ENCODE measurements around the gene SGPP2. TPM values are rescaled to one million over a fixed set of nuclear protein-coding genes. Genes with fewer than 3 reads are reported as not detected.

Gene SGPP2
- total and polyA plus RNA-seq, 2 of the 4 experiments (the other 2 are of a cell fraction), result not detected

GRCh38 chr2:222421626-222422025 is 2.7 kb upstream of the SGPP2 start:
- H4K20me1 ChIP-seq (ENCODE audit: insufficient read depth, low read length), result no peaks in the 10 kb centered on the region
- no peaks in the 10 kb centered on the region for H3K79me1 ChIP-seq (ENCODE audit: low read depth in 1 of 2, low read length in 2 of 2)
- WGBS, 2 experiments (ENCODE audit: extremely low coverage in 2 of 2, insufficient read length in 1 of 2), result no CpG with 5 or more reads among the region's 1 CpG
- H2AK5ac ChIP-seq (ENCODE audit: low read depth, low read length), result no peak overlapping the region
- H3K4me2 ChIP-seq (ENCODE audit: low read depth, low read length), result no peak overlapping the region
- DNase-seq (no peak), ATAC-seq (ENCODE audit: low read depth) (no peak)
- H3K27ac ChIP-seq (ENCODE audit: insufficient read depth, low read length), result no peak overlapping the region
- ChIA-PET POLR2A (ENCODE audit: unreplicated experiment) (no interaction called here), CTCF (no interaction called here)
- no peak overlapping the region for H3K4ac ChIP-seq (ENCODE audit: low read depth, low read length)
- no peak overlapping the region for H4K5ac ChIP-seq (ENCODE audit: low read depth, low read length)
- peaks cover 27% of the 10 kb centered on the region for H3K27me3 ChIP-seq (ENCODE audit: control insufficient read depth, insufficient read depth, low read length)
- no peak overlapping the region for H3K14ac ChIP-seq (replicated peaks; ENCODE audit: low read depth, low read length)
- H3K9me3 ChIP-seq (ENCODE audit: control insufficient read depth, insufficient read depth, low read length), result no peaks in the 10 kb centered on the region; the same call in 1 of the 2 replicates
- H3K4me1 ChIP-seq (ENCODE audit: control insufficient read depth, insufficient read depth, low read length), result no peaks in the 10 kb centered on the region; the same call in 1 of the 2 replicates
- H2AK9ac ChIP-seq (replicated peaks; ENCODE audit: low read depth, low read length, poor library complexity), result no peak overlapping the region
- no peak overlapping the region for H4K91ac ChIP-seq (ENCODE audit: insufficient read depth, low read depth, low read length)
- H3K4me3 ChIP-seq (ENCODE audit: insufficient read depth, low read depth, low read length), result no peak overlapping the region
- BruUV-seq (replicated peaks), result no TSS peak
- H2BK5ac ChIP-seq (ENCODE audit: low read depth, low read length, poor library complexity, severe bottlenecking), result no peak overlapping the region
- no peak overlapping the region for H3K23ac ChIP-seq (ENCODE audit: low read depth, low read length)
- no peak overlapping the region for H4K8ac ChIP-seq (ENCODE audit: low read depth in 2 of 2, low read length in 2 of 2)
- no peak overlapping the region for H2BK120ac ChIP-seq (ENCODE audit: low read depth, low read length)
- dilution Hi-C loops (cut with HindIII; ENCODE audit: low sequenced_read_pairs, unreplicated experiment) (no loop called here), intact Hi-C loops (cut with micrococcal nuclease) (no loop called here), in situ Hi-C loops (cut with MboI; ENCODE audit: low sequenced_read_pairs) (no loop called here)
- H3K56ac ChIP-seq (ENCODE audit: extremely low read depth, insufficient read depth, low read length), result no peak overlapping the region
- no peak overlapping the region for H3K9ac ChIP-seq (ENCODE audit: low read depth, low read length)
- no peaks in the 10 kb centered on the region for H3K36me3 ChIP-seq (ENCODE audit: control insufficient read depth, insufficient read depth, low read length)
- no peaks in the 10 kb centered on the region for H3K9me1 ChIP-seq (ENCODE audit: insufficient read depth, low read length)
- H2AFZ ChIP-seq (replicated peaks; ENCODE audit: low read length, poor library complexity), result no peak overlapping the region
- no peak overlapping the region for H2BK15ac ChIP-seq (ENCODE audit: low read depth, low read length)
- no peak overlapping the region for H3K18ac ChIP-seq (ENCODE audit: low read depth, low read length)
- TF ChIP-seq CHD1 (IDR thresholded peaks at IDR 0.05; ENCODE audit: low read depth, low read length), result no peak
- TF ChIP-seq POLR2A (IDR thresholded peaks at IDR 0.05; ENCODE audit: low read depth, low read length), result no peak
- no peak for TF ChIP-seq SMC3 (IDR thresholded peaks at IDR 0.05; ENCODE audit: low read depth, low read length)
- no peak for TF ChIP-seq RFX5 (IDR thresholded peaks at IDR 0.05; ENCODE audit: low read depth, low read length)
- H2BK20ac ChIP-seq (ENCODE audit: low read depth, low read length), result no peak overlapping the region

Data from IMR-90 (cell line).